Endothelial cell of umbilical vein (primary cell): ENCODE measurements around the gene WFDC6. TPM values are rescaled to one million over a fixed set of nuclear protein-coding genes. Genes with fewer than 3 reads are reported as not detected.

Experiments
- BruUV-seq: library from RNA; stranded (reverse); fragments of 400-500 nt; replicated peaks from 2 replicates; lab custom pipeline; 2021; lab: Mats Ljungman, UMichigan
- CTCF ChIA-PET: fragments of 300-600, 350-600 bp; sonication (Branson Sonifier 250); formaldehyde crosslinking; loops from one replicate; lab custom pipeline; 2021; ENCODE audit warnings: antibody characterized with exemption, inconsistent platforms; lab: Charles Lee
- POLR2A ChIA-PET: fragments of 300-600, 350-600 bp; sonication (Branson Sonifier 250); formaldehyde crosslinking; loops from one replicate; lab custom pipeline; 2021; ENCODE audit warnings: antibody characterized with exemption, inconsistent platforms; lab: Charles Lee
- DNase-seq: peaks from one replicate; pipeline ENCODE4 v3.0.0-alpha.2; 2011; ENCODE audit warnings: low read depth, low spot score
- FAIRE-seq: peaks from 2 replicates; lab custom pipeline; 2011; peaks lifted over from hg19 to GRCh38; lab: Jason Lieb, UNC
- H2AFZ ChIP-seq: 2 replicates; pipeline ENCODE4 v1.6.0; 2012; ENCODE audit warnings: low read depth, low read length, control low read depth, inconsistent platforms
- H3K27ac ChIP-seq: 2 replicates; pipeline ENCODE4 v1.5.1; 2011; ENCODE audit warnings: low read depth, mild to moderate bottlenecking, control low read depth, low read length, moderate library complexity; ENCODE audit not compliant: insufficient read depth
- H3K27me3 ChIP-seq, 2 experiments: 2 replicates each; pipeline versions ENCODE4 v1.6.0 to v1.6.1; 2011; ENCODE audit warnings: low read length in 2 of 2, mixed read lengths in 1 of 2; ENCODE audit not compliant: control insufficient read depth in 2 of 2, insufficient read depth in 2 of 2
- H3K36me3 ChIP-seq, 2 experiments: 2 replicates in 1 of 2; 3 replicates in 1 of 2; pipeline ENCODE4 v1.5.1; 2011; ENCODE audit warnings: low read length in 2 of 2, mild to moderate bottlenecking in 1 of 2, moderate library complexity in 1 of 2; ENCODE audit not compliant: control insufficient read depth in 2 of 2, insufficient read depth in 2 of 2; ENCODE audit errors: extremely low read depth in 1 of 2
- H3K4me1 ChIP-seq: 3 replicates; pipeline ENCODE4 v1.5.1; 2011; ENCODE audit warnings: mild to moderate bottlenecking, low read length; ENCODE audit not compliant: control insufficient read depth, insufficient read depth; ENCODE audit errors: extremely low read depth
- H3K4me2 ChIP-seq: 2 replicates; pipeline ENCODE4 v1.6.1; 2011; ENCODE audit warnings: low read length, control low read depth, mixed read lengths; ENCODE audit not compliant: insufficient read depth
- H3K4me3 ChIP-seq, 3 experiments: fragments of 200-600 bp in 1 of 3; sonication (generic), shearing (Covaris generic) in 1 of 3; replicated peaks in 1 of 3; 2 replicates each; pipeline ENCODE4 v1.5.1; 2011 to 2016; ENCODE audit warnings: control low read depth in 3 of 3, low read length in 3 of 3, mild to moderate bottlenecking in 2 of 3, inconsistent platforms in 1 of 3, low read depth in 1 of 3, moderate library complexity in 1 of 3; ENCODE audit not compliant: insufficient read depth in 1 of 3
- H3K79me2 ChIP-seq: 2 replicates; pipeline ENCODE4 v1.6.0; 2012; ENCODE audit warnings: low read length, inconsistent platforms; ENCODE audit not compliant: control insufficient read depth, insufficient read depth
- H3K9ac ChIP-seq: replicated peaks from 2 replicates; pipeline ENCODE3; 2011; ENCODE audit warnings: low read length, control low read depth; ENCODE audit not compliant: insufficient read depth; ENCODE audit errors: extremely low read depth
- H3K9me1 ChIP-seq: replicated peaks from 3 replicates; pipeline ENCODE4 v1.6.0; 2011; ENCODE audit warnings: mild to moderate bottlenecking, low read length; ENCODE audit not compliant: control insufficient read depth, insufficient read depth; ENCODE audit errors: extremely low read depth
- H3K9me3 ChIP-seq: replicated peaks from 2 replicates; pipeline ENCODE4 v1.5.1; 2012; ENCODE audit warnings: low read length, inconsistent platforms; ENCODE audit not compliant: control insufficient read depth, insufficient read depth
- H4K20me1 ChIP-seq: replicated peaks from 2 replicates; pipeline ENCODE3; 2011; ENCODE audit warnings: mild to moderate bottlenecking, low read length; ENCODE audit not compliant: control insufficient read depth, insufficient read depth; ENCODE audit errors: extremely low read depth
- EZH2 ChIP-seq: IDR thresholded peaks from 2 replicates; pipeline ENCODE4 v1.6.1; 2012; ENCODE audit warnings: borderline replicate concordance, low read depth, mild to moderate bottlenecking, moderate library complexity, low read length, inconsistent platforms; ENCODE audit not compliant: severe bottlenecking
- FOS ChIP-seq: IDR thresholded peaks from 2 replicates; pipeline ENCODE4 v1.6.1; 2011; ENCODE audit warnings: mild to moderate bottlenecking, low read length, moderate library complexity, borderline replicate concordance; ENCODE audit not compliant: insufficient read depth
- GATA2 ChIP-seq: IDR thresholded peaks from 2 replicates; pipeline ENCODE4 v1.7.0; 2011; ENCODE audit warnings: low read depth, mild to moderate bottlenecking, moderate library complexity, mixed read lengths, low read length; ENCODE audit not compliant: insufficient read length, insufficient read depth
- JUN ChIP-seq: IDR thresholded peaks from 2 replicates; pipeline ENCODE4 v1.6.1; 2011; ENCODE audit warnings: borderline replicate concordance, low read depth; ENCODE audit not compliant: insufficient read length, insufficient read depth
- MYC ChIP-seq: IDR thresholded peaks from one replicate; pipeline ENCODE4 v1.6.1; 2011; ENCODE audit warnings: mild to moderate bottlenecking, low read depth, low read length
- POLR2A ChIP-seq: IDR thresholded peaks from 2 replicates; pipeline ENCODE4 v1.6.1; 2012; ENCODE audit warnings: low read depth, mild to moderate bottlenecking, control low read depth, low read length
- POLR2AphosphoS5 ChIP-seq: IDR thresholded peaks from 2 replicates; pipeline ENCODE4 v1.6.1; 2012; ENCODE audit warnings: low read depth, mild to moderate bottlenecking, control low read depth, low read length, moderate library complexity; ENCODE audit not compliant: insufficient read depth
- dilution Hi-C: fragments of 300-500 bp; cut with MboI; formaldehyde crosslinking; loops from one replicate; pipeline ENCODE4 v1.15.0; 2019; ENCODE audit warnings: low sequenced_read_pairs; ENCODE audit not compliant: extremely low pct_ligation_motif_present
- intact Hi-C: fragments of 100-400 bp; cut with micrococcal nuclease; formaldehyde crosslinking; loops from one replicate; pipeline ENCODE4 v1.10.0; 2022
- polyA plus RNA-seq, 4 experiments: library from polyadenylated mRNA; depleted of rRNA in 3 of 4; stranded (reverse) in 3 of 4; unstranded in 1 of 4; fragments of >200 nt; gene quantifications; 2 replicates each; pipeline versions ENCODE4 v1.2.1 to v1.2.3, GENCODE V29; 2011 to 2012; ENCODE audit warnings: missing spikeins in 1 of 4
- total RNA-seq: library from RNA; stranded (reverse); gene quantifications from 2 replicates; pipeline ENCODE4 v1.2.3, GENCODE V29; 2021
- TF ChIP-seq, protein P1 (sequence below), 2 donors: IDR thresholded peaks; 1 replicate in 1 of 2; 2 replicates in 1 of 2; pipeline ENCODE4 v1.5.1; 2011; ENCODE audit warnings: low read length in 2 of 2, mild to moderate bottlenecking in 2 of 2, moderate library complexity in 2 of 2, control low read depth in 1 of 2, inconsistent platforms in 1 of 2, low read depth in 1 of 2; ENCODE audit not compliant: insufficient read depth in 1 of 2; ENCODE audit errors: extremely low read depth in 1 of 2
- TF ChIP-seq, protein P2 (sequence below): IDR thresholded peaks from 2 replicates; pipeline ENCODE4 v1.6.1; 2011; ENCODE audit not compliant: insufficient read depth, insufficient read length

Gene WFDC6
- total and polyA plus RNA-seq, 2 donors (not counting 3 experiments of a cell fraction or from before 2014, with no cell fraction given), result not detected

DNA sequence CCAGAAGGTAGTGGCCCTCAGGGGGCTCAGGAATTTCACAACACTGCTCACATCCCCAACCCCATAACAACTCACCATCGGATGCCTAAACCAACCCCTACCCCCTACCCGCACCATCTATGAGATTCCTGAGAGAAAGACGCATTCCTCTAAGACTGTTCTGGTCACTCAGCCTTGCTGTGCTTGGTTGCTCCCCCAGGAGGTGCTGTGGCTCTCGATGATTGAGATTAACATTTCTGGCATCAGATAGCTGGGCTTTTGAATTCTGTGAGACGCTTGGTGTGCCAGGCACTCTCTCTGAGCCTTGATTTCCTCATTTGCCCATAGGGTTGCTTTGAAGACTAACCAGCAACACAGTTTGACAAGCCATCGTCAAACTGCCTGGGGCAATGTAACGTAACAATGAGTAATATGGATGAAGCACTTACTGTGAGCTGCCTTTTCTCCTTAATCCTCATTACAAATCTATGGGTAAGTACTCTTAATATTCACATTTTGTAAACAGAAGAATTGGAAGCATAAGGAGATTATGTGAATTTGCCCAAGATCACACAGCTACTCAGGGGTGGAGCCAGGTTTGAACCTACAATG is 978 bp downstream of the WFDC6 start:
- Histone ChIP-seq H3K79me2 (no peaks in the 10 kb centered on the region), H3K4me3 (no peak overlapping the region), H3K4me2 (no peak overlapping the region), H3K9ac (no peak overlapping the region), H4K20me1 (no peaks in the 10 kb centered on the region), H3K4me1 (no peaks in the 10 kb centered on the region), H3K27ac (no peak overlapping the region), H3K27me3 (no peaks in the 10 kb centered on the region), H2AFZ (no peak overlapping the region), H3K36me3 (no peaks in the 10 kb centered on the region), H3K9me3 (no peaks in the 10 kb centered on the region), H3K9me1 (no peaks in the 10 kb centered on the region)
- no TSS peak for BruUV-seq
- dilution Hi-C loops (no loop called here), intact Hi-C loops (no loop called here)
- ChIA-PET POLR2A (no interaction called here), CTCF (interaction anchor here (1.0 to 1.3 kb wide), 3 partner anchors 10 to 233 kb away, joined by 3 to 5 read pairs (median 4); partner anchors contain the start of gene WFDC10A)
- no peak for DNase-seq
- no peak for FAIRE-seq
- TF ChIP-seq, protein P1, sequence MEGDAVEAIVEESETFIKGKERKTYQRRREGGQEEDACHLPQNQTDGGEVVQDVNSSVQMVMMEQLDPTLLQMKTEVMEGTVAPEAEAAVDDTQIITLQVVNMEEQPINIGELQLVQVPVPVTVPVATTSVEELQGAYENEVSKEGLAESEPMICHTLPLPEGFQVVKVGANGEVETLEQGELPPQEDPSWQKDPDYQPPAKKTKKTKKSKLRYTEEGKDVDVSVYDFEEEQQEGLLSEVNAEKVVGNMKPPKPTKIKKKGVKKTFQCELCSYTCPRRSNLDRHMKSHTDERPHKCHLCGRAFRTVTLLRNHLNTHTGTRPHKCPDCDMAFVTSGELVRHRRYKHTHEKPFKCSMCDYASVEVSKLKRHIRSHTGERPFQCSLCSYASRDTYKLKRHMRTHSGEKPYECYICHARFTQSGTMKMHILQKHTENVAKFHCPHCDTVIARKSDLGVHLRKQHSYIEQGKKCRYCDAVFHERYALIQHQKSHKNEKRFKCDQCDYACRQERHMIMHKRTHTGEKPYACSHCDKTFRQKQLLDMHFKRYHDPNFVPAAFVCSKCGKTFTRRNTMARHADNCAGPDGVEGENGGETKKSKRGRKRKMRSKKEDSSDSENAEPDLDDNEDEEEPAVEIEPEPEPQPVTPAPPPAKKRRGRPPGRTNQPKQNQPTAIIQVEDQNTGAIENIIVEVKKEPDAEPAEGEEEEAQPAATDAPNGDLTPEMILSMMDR (IDR thresholded peaks at IDR 0.05; ENCODE audit: extremely low read depth in 1 of 2, insufficient read depth in 1 of 2, low read depth in 1 of 2, low read length in 2 of 2), result no peak
- TF ChIP-seq POLR2A (no peak), JUN (no peak), POLR2AphosphoS5 (no peak), EZH2 (no peak), GATA2 (no peak), MYC (no peak), FOS (no peak)
- TF ChIP-seq, protein P2, sequence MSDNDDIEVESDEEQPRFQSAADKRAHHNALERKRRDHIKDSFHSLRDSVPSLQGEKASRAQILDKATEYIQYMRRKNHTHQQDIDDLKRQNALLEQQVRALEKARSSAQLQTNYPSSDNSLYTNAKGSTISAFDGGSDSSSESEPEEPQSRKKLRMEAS, result no peak
